ENCODE results near the gene OR11H6. TPM values are rescaled to one million over a fixed set of nuclear protein-coding genes. Genes with fewer than 3 reads are reported as not detected.
A peak's percentile ranks its signal among the peaks of the same experiment; 100 is the strongest.
"Not testable (repeated sequence)": the region's sequence is repeated elsewhere in the genome, so short reads cannot be mapped to it uniquely, and the experiment has no call there.

OR11H6 gene
- total and polyA plus RNA-seq, 9 of the 15 experiments (the other 6 are each of a cell fraction or from before 2014, with no cell fraction given): not detected

- WGBS (ENCODE audit: insufficient coverage, low coverage, missing lambda C conversion rate): 26% methylated on average over 6 of the region's 6 CpGs
- TF ChIP-seq ARID1B (IDR thresholded peaks at IDR 0.05): peak; percentile 46
- peak in 1 of 2 experiments; percentile 26; a peak in 1 of 4 replicates for TF ChIP-seq KDM1A (IDR thresholded peaks at IDR 0.05)
- TF ChIP-seq CBFA2T3 (IDR thresholded peaks at IDR 0.05): peak; percentile 71
- TF ChIP-seq TCF3 (CRISPR knock-in tag; IDR thresholded peaks at IDR 0.05): peak; percentile 23
- TF ChIP-seq CBFA2T2 (conservative IDR thresholded peaks at IDR 0.05): peak; percentile 30; the same call in 1 of the 2 replicates
- H3K4me1 ChIP-seq (replicated peaks in 1 of 2; ENCODE audit: control insufficient read depth in 2 of 2, insufficient read depth in 2 of 2, low read length in 2 of 2): peaks cover 4 to 11% of the 10 kb centered on the region in 2 experiments; a peak in 3 of 5 replicates
- intact Hi-C loops (cut with micrococcal nuclease); H3K9me1 ChIP-seq (ENCODE audit: control insufficient read depth, insufficient read depth, low read length); CTCF ChIA-PET (ENCODE audit: low intra/inter-chr PET ratio); H3K79me2 ChIP-seq (ENCODE audit: control insufficient read depth, insufficient read depth, low read length); H3K9ac ChIP-seq (ENCODE audit: insufficient read depth in 1 of 2, low read depth in 2 of 2, low read length in 2 of 2); H3K27ac ChIP-seq (ENCODE audit: extremely low read depth, low read depth, low read length); in situ Hi-C loops (cut with MboI); H3K4me2 ChIP-seq (ENCODE audit: insufficient read depth, low read length); H3K4me3 ChIP-seq; H4K20me1 ChIP-seq (replicated peaks; ENCODE audit: control insufficient read depth, insufficient read depth, low read length); H3K27me3 ChIP-seq (ENCODE audit: control insufficient read depth in 2 of 2, insufficient read depth in 2 of 2, low read length in 2 of 2); BruUV-seq (replicated peaks); POLR2A ChIA-PET; H3K9me3 ChIP-seq (replicated peaks; ENCODE audit: control insufficient read depth, insufficient read depth, low read depth, low read length); H3K36me3 ChIP-seq (ENCODE audit: control insufficient read depth, insufficient read depth, low read length): not testable (repeated sequence)
- FAIRE-seq (peak; percentile 75), DNase-seq (ENCODE audit: extremely low read depth in 1 of 4, low spot score in 3 of 4) (peak in 1 of 4 experiments; percentile 62), ATAC-seq (peak; percentile 60)
- peak overlapping the region; percentile 3; the same call in 1 of the 2 replicates for H2AFZ ChIP-seq (ENCODE audit: low read depth, low read length)
Observed at GRCh38 chr14:20195170-20195569, 28.3 kb upstream of the OR11H6 start.

GRCh38 chr14:20195911-20196310 lies 27.6 kb upstream of the OR11H6 start:
- peaks cover 4 to 11% of the 10 kb centered on the region in 2 experiments; a peak in 3 of 5 replicates for H3K4me1 ChIP-seq (replicated peaks in 1 of 2; ENCODE audit: control insufficient read depth in 2 of 2, insufficient read depth in 2 of 2, low read length in 2 of 2)
- WGBS (ENCODE audit: insufficient coverage, low coverage, missing lambda C conversion rate): 35% methylated on average over 2 of the region's 2 CpGs
- H3K4me3 ChIP-seq: no peak overlapping the region
- no peaks in the 10 kb centered on the region for H3K36me3 ChIP-seq (ENCODE audit: control insufficient read depth, insufficient read depth, low read length)
- H3K27ac ChIP-seq (ENCODE audit: extremely low read depth, low read depth, low read length): no peak overlapping the region
- no peaks in the 10 kb centered on the region for H3K27me3 ChIP-seq (ENCODE audit: control insufficient read depth in 2 of 2, insufficient read depth in 2 of 2, low read length in 2 of 2)
- no peak overlapping the region for H3K4me2 ChIP-seq (ENCODE audit: insufficient read depth, low read length)
- H3K79me2 ChIP-seq (ENCODE audit: control insufficient read depth, insufficient read depth, low read length): no peaks in the 10 kb centered on the region
- POLR2A ChIA-PET: no interaction called here
- H4K20me1 ChIP-seq (replicated peaks; ENCODE audit: control insufficient read depth, insufficient read depth, low read length): no peaks in the 10 kb centered on the region
- DNase-seq (ENCODE audit: extremely low read depth in 1 of 4, low spot score in 3 of 4): peak in 1 of 4 experiments; percentile 39
- no peak for FAIRE-seq
- no peaks in the 10 kb centered on the region for H3K9me1 ChIP-seq (ENCODE audit: control insufficient read depth, insufficient read depth, low read length)
- no TSS peak for BruUV-seq (replicated peaks)
- H2AFZ ChIP-seq (ENCODE audit: low read depth, low read length): 0 out of 2 replicates have a peak overlapping the region, but pooled peaks have one; percentile 19
- peak; percentile 76 for ATAC-seq
- intact Hi-C loops (cut with micrococcal nuclease) (no loop called here), in situ Hi-C loops (cut with MboI) (no loop called here)
- no peaks in the 10 kb centered on the region for H3K9me3 ChIP-seq (replicated peaks; ENCODE audit: control insufficient read depth, insufficient read depth, low read depth, low read length)
- CTCF ChIA-PET (ENCODE audit: low intra/inter-chr PET ratio): no interaction called here
- H3K9ac ChIP-seq (ENCODE audit: insufficient read depth in 1 of 2, low read depth in 2 of 2, low read length in 2 of 2): no peak overlapping the region
- peak; percentile 35; the same call in 1 of the 2 replicates for TF ChIP-seq REST (IDR thresholded peaks at IDR 0.05; ENCODE audit: borderline replicate concordance)
- TF ChIP-seq REST (CRISPR knock-in tag; IDR thresholded peaks at IDR 0.05; ENCODE audit: low read depth): no peak
